ENCODE results near the gene DUSP10. TPM values are rescaled to one million over a fixed set of nuclear protein-coding genes. Genes with fewer than 3 reads are reported as not detected.

DUSP10 gene
- total and polyA plus RNA-seq, 4 experiments from 2014 or later, result 3.8 to 9.9 (median 4.3) TPM

- H3K4me3 ChIP-seq (ENCODE audit: low read length in 2 of 2), result no peak overlapping the region
- no peaks in the 10 kb centered on the region for H3K36me3 Mint-ChIP-seq
- intact Hi-C loops (cut with micrococcal nuclease), result no loop called here
- H3K4me1 ChIP-seq (ENCODE audit: insufficient read depth, low read length), result no peaks in the 10 kb centered on the region
- H3K27me3 ChIP-seq (ENCODE audit: insufficient read depth, low read length), result no peaks in the 10 kb centered on the region
- H3K9me3 Mint-ChIP-seq, result peaks cover 0 to 7% (median 3%) of the 10 kb centered on the region in 8 donors
- DNase-seq, result no peak
- H3K27me3 Mint-ChIP-seq, result no peaks in the 10 kb centered on the region
- H3K27ac Mint-ChIP-seq, result no peak overlapping the region
- peaks cover 3 to 13% (median 6%) of the 10 kb centered on the region in 4 donors for H3K4me1 Mint-ChIP-seq
- no peaks in the 10 kb centered on the region for H3K9me3 ChIP-seq (ENCODE audit: control insufficient read depth in 1 of 2, low read length in 2 of 2)
- ChIA-PET CTCF (ENCODE audit: partially characterized antibody) (no interaction called here), POLR2A (ENCODE audit: partially characterized antibody) (no interaction called here)
- H3K36me3 ChIP-seq (ENCODE audit: insufficient read depth, low read length), result no peaks in the 10 kb centered on the region
- no peak overlapping the region for H3K27ac ChIP-seq (ENCODE audit: low read depth, low read length)
- no peak overlapping the region for H3K4me3 Mint-ChIP-seq
Measured at GRCh38 chr1:221692643-221693042, 49.2 kb downstream of the DUSP10 start.

GRCh38 chr1:221691261-221691660 lies 50.6 kb downstream of the DUSP10 start:
- peaks cover 3 to 13% (median 6%) of the 10 kb centered on the region in 4 donors for H3K4me1 Mint-ChIP-seq
- Histone ChIP-seq H3K4me1 (ENCODE audit: insufficient read depth, low read length) (no peaks in the 10 kb centered on the region), H3K9me3 (ENCODE audit: control insufficient read depth in 1 of 2, low read length in 2 of 2) (no peaks in the 10 kb centered on the region), H3K27me3 (ENCODE audit: insufficient read depth, low read length) (no peaks in the 10 kb centered on the region), H3K36me3 (ENCODE audit: insufficient read depth, low read length) (no peaks in the 10 kb centered on the region), H3K4me3 (ENCODE audit: low read length in 2 of 2) (no peak overlapping the region), H3K27ac (ENCODE audit: low read depth, low read length) (no peak overlapping the region)
- no peak overlapping the region for H3K4me3 Mint-ChIP-seq
- H3K27me3 Mint-ChIP-seq, result no peaks in the 10 kb centered on the region
- peak overlapping the region in 1 of 7 donors; percentile 76 for H3K27ac Mint-ChIP-seq
- peaks cover 0 to 7% (median 3%) of the 10 kb centered on the region in 8 donors for H3K9me3 Mint-ChIP-seq
- H3K36me3 Mint-ChIP-seq, result no peaks in the 10 kb centered on the region
- POLR2A ChIA-PET (ENCODE audit: partially characterized antibody), result no interaction called here
- DNase-seq, result no peak
- CTCF ChIA-PET (ENCODE audit: partially characterized antibody), result interaction anchor here (0.7 to 1.8 kb wide), 2 partner anchors 10 to 21 kb away, joined by 3 to 5 read pairs; no protein-coding TSS in a partner anchor
- intact Hi-C loops (cut with micrococcal nuclease), result no loop called here

- H3K9me3 Mint-ChIP-seq, result peaks cover 0 to 7% (median 3%) of the 10 kb centered on the region in 8 donors
- intact Hi-C loops (cut with micrococcal nuclease), result no loop called here
Measured at GRCh38 chr1:221690858-221691257, 51.0 kb downstream of the DUSP10 start.

GRCh38 chr1:221689138-221689537 lies 52.8 kb downstream of the DUSP10 start:
- Histone ChIP-seq H3K36me3 (ENCODE audit: insufficient read depth, low read length) (no peaks in the 10 kb centered on the region), H3K4me1 (ENCODE audit: insufficient read depth, low read length) (no peaks in the 10 kb centered on the region), H3K27me3 (ENCODE audit: insufficient read depth, low read length) (no peaks in the 10 kb centered on the region), H3K4me3 (ENCODE audit: low read length in 2 of 2) (no peak overlapping the region), H3K9me3 (ENCODE audit: control insufficient read depth in 1 of 2, low read length in 2 of 2) (no peaks in the 10 kb centered on the region), H3K27ac (ENCODE audit: low read depth, low read length) (no peak overlapping the region)
- H3K36me3 Mint-ChIP-seq, result no peaks in the 10 kb centered on the region
- peak overlapping the region; percentile 11 to 87 (median 67) for H3K27ac Mint-ChIP-seq
- no peaks in the 10 kb centered on the region for H3K27me3 Mint-ChIP-seq
- peak in 3 of 5 donors; percentile 31 to 56 (median 38) for DNase-seq
- H3K4me1 Mint-ChIP-seq, result peaks cover 3 to 13% (median 6%) of the 10 kb centered on the region in 4 donors
- ChIA-PET POLR2A (ENCODE audit: partially characterized antibody) (interaction anchor here (2.2 kb wide), 1 partner anchor 53 kb away, joined by 12 read pairs; the partner anchor contains the start of gene DUSP10), CTCF (ENCODE audit: partially characterized antibody) (no interaction called here)
- intact Hi-C loops (cut with micrococcal nuclease), result loop anchor here (1.0 kb wide), 1 partner anchor 19 kb away; no protein-coding TSS in a partner anchor
- H3K9me3 Mint-ChIP-seq, result peaks cover 0 to 7% (median 4%) of the 10 kb centered on the region in 8 donors
- peak overlapping the region in 1 of 8 donors; percentile 7 for H3K4me3 Mint-ChIP-seq

More at GRCh38 chr1:221690858-221691257, 51.0 kb downstream of the DUSP10 start:
- POLR2A ChIA-PET (ENCODE audit: partially characterized antibody), result interaction anchor here (2.2 kb wide), 1 partner anchor 51 kb away, joined by 12 read pairs; the partner anchor contains the start of gene DUSP10
- no peak for DNase-seq
- CTCF ChIA-PET (ENCODE audit: partially characterized antibody), result interaction anchor here (0.7 to 1.8 kb wide), 2 partner anchors 11 to 21 kb away, joined by 3 to 5 read pairs; no protein-coding TSS in a partner anchor
- no peak overlapping the region for H3K27ac ChIP-seq (ENCODE audit: low read depth, low read length)
- Mint-ChIP-seq H3K4me3 (no peak overlapping the region), H3K27me3 (no peaks in the 10 kb centered on the region), H3K4me1 (peaks cover 3 to 13% (median 6%) of the 10 kb centered on the region in 4 donors), H3K36me3 (no peaks in the 10 kb centered on the region), H3K27ac (peak overlapping the region in 1 of 7 donors; percentile 23)
- no peaks in the 10 kb centered on the region for H3K27me3 ChIP-seq (ENCODE audit: insufficient read depth, low read length)
- no peaks in the 10 kb centered on the region for H3K9me3 ChIP-seq (ENCODE audit: control insufficient read depth in 1 of 2, low read length in 2 of 2)
- H3K36me3 ChIP-seq (ENCODE audit: insufficient read depth, low read length), result no peaks in the 10 kb centered on the region
- no peaks in the 10 kb centered on the region for H3K4me1 ChIP-seq (ENCODE audit: insufficient read depth, low read length)
- H3K4me3 ChIP-seq (ENCODE audit: low read length in 2 of 2), result no peak overlapping the region

GRCh38 chr1:221688488-221688843 lies 53.4 kb downstream of the DUSP10 start:
- no peaks in the 10 kb centered on the region for H3K27me3 ChIP-seq (ENCODE audit: insufficient read depth, low read length)
- intact Hi-C loops (cut with micrococcal nuclease), result no loop called here
- DNase-seq, result no peak
- H3K36me3 ChIP-seq (ENCODE audit: insufficient read depth, low read length), result no peaks in the 10 kb centered on the region
- no peaks in the 10 kb centered on the region for H3K9me3 ChIP-seq (ENCODE audit: control insufficient read depth in 1 of 2, low read length in 2 of 2)
- Mint-ChIP-seq H3K27me3 (no peaks in the 10 kb centered on the region), H3K27ac (peak overlapping the region in 6 of 7 donors; percentile 32 to 87 (median 67)), H3K4me1 (peaks cover 3 to 13% (median 6%) of the 10 kb centered on the region in 4 donors), H3K9me3 (peaks cover 0 to 3% (median under 1%) of the 10 kb centered on the region in 8 donors), H3K36me3 (no peaks in the 10 kb centered on the region), H3K4me3 (no peak overlapping the region)
- CTCF ChIA-PET (ENCODE audit: partially characterized antibody), result no interaction called here
- POLR2A ChIA-PET (ENCODE audit: partially characterized antibody), result interaction anchor here (0.9 kb wide), 1 partner anchor 53 kb away, joined by 3 read pairs; the partner anchor contains the start of gene DUSP10
- no peak overlapping the region for H3K27ac ChIP-seq (ENCODE audit: low read depth, low read length)
- H3K4me1 ChIP-seq (ENCODE audit: insufficient read depth, low read length), result no peaks in the 10 kb centered on the region
- no peak overlapping the region for H3K4me3 ChIP-seq (ENCODE audit: low read length in 2 of 2)

- no peaks in the 10 kb centered on the region for H3K9me3 ChIP-seq (ENCODE audit: control insufficient read depth in 1 of 2, low read length in 2 of 2)
- no peaks in the 10 kb centered on the region for H3K4me1 ChIP-seq (ENCODE audit: insufficient read depth, low read length)
- intact Hi-C loops (cut with micrococcal nuclease), result no loop called here
- ChIA-PET POLR2A (ENCODE audit: partially characterized antibody) (interaction anchor here (0.9 kb wide), 1 partner anchor 54 kb away, joined by 3 read pairs; the partner anchor contains the start of gene DUSP10), CTCF (ENCODE audit: partially characterized antibody) (no interaction called here)
- Mint-ChIP-seq H3K9me3 (peaks cover 0 to 2% (median 0%) of the 10 kb centered on the region in 8 donors), H3K27me3 (no peaks in the 10 kb centered on the region), H3K4me3 (no peak overlapping the region), H3K27ac (peak overlapping the region in 2 of 7 donors; percentile 5 to 70), H3K4me1 (peaks cover 3 to 13% (median 6%) of the 10 kb centered on the region in 4 donors), H3K36me3 (no peaks in the 10 kb centered on the region)
- no peaks in the 10 kb centered on the region for H3K36me3 ChIP-seq (ENCODE audit: insufficient read depth, low read length)
- no peak for DNase-seq
- H3K27me3 ChIP-seq (ENCODE audit: insufficient read depth, low read length), result no peaks in the 10 kb centered on the region
- no peak overlapping the region for H3K4me3 ChIP-seq (ENCODE audit: low read length in 2 of 2)
- no peak overlapping the region for H3K27ac ChIP-seq (ENCODE audit: low read depth, low read length)
Measured at GRCh38 chr1:221687836-221688487, 53.9 kb downstream of the DUSP10 start.

GRCh38 chr1:221683681-221684080 lies 58.2 kb downstream of the DUSP10 start:
- POLR2A ChIA-PET (ENCODE audit: partially characterized antibody), result no interaction called here
- intact Hi-C loops (cut with micrococcal nuclease), result no loop called here
- H3K4me1 Mint-ChIP-seq, result peaks cover 2 to 6% (median 3%) of the 10 kb centered on the region in 4 donors

More at GRCh38 chr1:221683681-221684080, 58.2 kb downstream of the DUSP10 start:
- Mint-ChIP-seq H3K27me3 (no peaks in the 10 kb centered on the region), H3K27ac (no peak overlapping the region), H3K9me3 (peaks cover 0 to 16% (median 6%) of the 10 kb centered on the region in 8 donors), H3K36me3 (peaks cover 0 to 11% of the 10 kb centered on the region in 2 donors), H3K4me3 (no peak overlapping the region)
- Histone ChIP-seq H3K4me3 (ENCODE audit: low read length in 2 of 2) (no peak overlapping the region), H3K36me3 (ENCODE audit: insufficient read depth, low read length) (no peaks in the 10 kb centered on the region), H3K27me3 (ENCODE audit: insufficient read depth, low read length) (no peaks in the 10 kb centered on the region), H3K4me1 (ENCODE audit: insufficient read depth, low read length) (no peaks in the 10 kb centered on the region), H3K27ac (ENCODE audit: low read depth, low read length) (no peak overlapping the region), H3K9me3 (ENCODE audit: control insufficient read depth in 1 of 2, low read length in 2 of 2) (no peaks in the 10 kb centered on the region)
- CTCF ChIA-PET (ENCODE audit: partially characterized antibody), result no interaction called here
- no peak for DNase-seq
